OCI-LY3 (cell line): ENCODE measurements around the gene FAM120C.

Experiments used
- H2AFZ ChIP-seq: fragments of 200-600, 300-600 bp; shearing (Covaris generic); 2 replicates; pipeline ENCODE4 v1.6.0; 2014; ENCODE audit warnings: antibody characterized with exemption, low read depth, low read length
- H3K27ac ChIP-seq: fragments of 200-600, 300-600 bp; sonication (generic); 2 replicates; pipeline ENCODE4 v1.5.1; 2014; ENCODE audit warnings: mild to moderate bottlenecking, low read length, moderate library complexity, mixed read lengths
- H3K27me3 ChIP-seq: fragments of 200-600, 300-600 bp; sonication (generic); 2 replicates; pipeline ENCODE4 v1.6.1; 2014; ENCODE audit warnings: low read depth, low read length, mixed read lengths
- H3K36me3 ChIP-seq: fragments of 200-600, 300-600 bp; sonication (generic); replicated peaks from 2 replicates; pipeline ENCODE3; 2014; ENCODE audit warnings: low read depth, low read length, mixed read lengths
- H3K4me1 ChIP-seq: fragments of 300-600, 200-600 bp; sonication (generic); 2 replicates; pipeline ENCODE4 v1.6.1; 2014; ENCODE audit warnings: low read length, mixed read lengths
- H3K4me2 ChIP-seq: fragments of 200-600, 300-600 bp; sonication (generic); 2 replicates; pipeline ENCODE4 v1.6.1; 2014; ENCODE audit warnings: low read length, mixed read lengths
- H3K4me3 ChIP-seq: fragments of 300-600, 200-600 bp; sonication (generic); 2 replicates; pipeline ENCODE4 v1.5.1; 2014; ENCODE audit warnings: antibody characterized with exemption, mild to moderate bottlenecking, low read length, moderate library complexity
- H3K79me2 ChIP-seq: fragments of 300-600, 200-600 bp; shearing (Covaris generic); 2 replicates; pipeline ENCODE4 v1.6.1; 2014; ENCODE audit warnings: mild to moderate bottlenecking, low read length, mixed read lengths
- H3K9ac ChIP-seq: fragments of 300-600, 200-600 bp; shearing (Covaris generic); 2 replicates; pipeline ENCODE4 v1.6.0; 2014; ENCODE audit warnings: mild to moderate bottlenecking, low read length, moderate library complexity
- H3K9me3 ChIP-seq: fragments of 200-600, 300-600 bp; shearing (Covaris generic); 2 replicates; pipeline ENCODE4 v1.6.1; 2014; ENCODE audit warnings: low read length, mixed read lengths; ENCODE audit not compliant: insufficient read depth
- H4K20me1 ChIP-seq: fragments of 200-600, 300-600 bp; sonication (generic); 2 replicates; pipeline ENCODE4 v1.6.1; 2016; ENCODE audit warnings: low read length, mixed read lengths; ENCODE audit not compliant: insufficient read depth
- EZH2phosphoT487 ChIP-seq: fragments of 200-600 bp; shearing (Covaris generic); IDR thresholded peaks from 2 replicates; pipeline ENCODE4 v1.6.1; 2018; ENCODE audit warnings: antibody characterized with exemption, mixed run types, low read depth
- TF ChIP-seq, protein P1 (sequence below): fragments of 200-600, 300-600 bp; sonication (generic); IDR thresholded peaks from 2 replicates; pipeline ENCODE4 v1.5.1; 2014; ENCODE audit warnings: antibody characterized with exemption, low read length, low read depth

The FAM120C gene

DNA sequence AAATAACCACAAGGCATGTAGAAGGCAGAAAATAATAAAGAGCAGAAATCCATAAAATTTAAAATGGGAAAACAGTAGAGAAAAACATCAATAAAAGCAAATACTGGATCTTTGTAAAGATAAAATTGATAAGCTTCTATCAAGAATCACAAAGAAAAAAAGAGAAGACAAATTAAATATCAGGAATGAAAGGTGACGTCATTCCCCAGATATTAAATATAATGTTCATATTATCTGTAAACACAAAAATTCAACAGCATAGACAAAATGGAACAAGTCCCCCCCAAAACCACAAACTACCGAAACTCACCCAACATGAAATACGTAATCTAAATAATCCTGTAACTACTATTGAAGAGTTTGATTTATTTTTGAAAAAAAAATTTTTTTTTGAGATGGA lies 30.5 kb upstream of the FAM120C start:
- no peak for TF ChIP-seq EZH2phosphoT487
- TF ChIP-seq, protein P1, sequence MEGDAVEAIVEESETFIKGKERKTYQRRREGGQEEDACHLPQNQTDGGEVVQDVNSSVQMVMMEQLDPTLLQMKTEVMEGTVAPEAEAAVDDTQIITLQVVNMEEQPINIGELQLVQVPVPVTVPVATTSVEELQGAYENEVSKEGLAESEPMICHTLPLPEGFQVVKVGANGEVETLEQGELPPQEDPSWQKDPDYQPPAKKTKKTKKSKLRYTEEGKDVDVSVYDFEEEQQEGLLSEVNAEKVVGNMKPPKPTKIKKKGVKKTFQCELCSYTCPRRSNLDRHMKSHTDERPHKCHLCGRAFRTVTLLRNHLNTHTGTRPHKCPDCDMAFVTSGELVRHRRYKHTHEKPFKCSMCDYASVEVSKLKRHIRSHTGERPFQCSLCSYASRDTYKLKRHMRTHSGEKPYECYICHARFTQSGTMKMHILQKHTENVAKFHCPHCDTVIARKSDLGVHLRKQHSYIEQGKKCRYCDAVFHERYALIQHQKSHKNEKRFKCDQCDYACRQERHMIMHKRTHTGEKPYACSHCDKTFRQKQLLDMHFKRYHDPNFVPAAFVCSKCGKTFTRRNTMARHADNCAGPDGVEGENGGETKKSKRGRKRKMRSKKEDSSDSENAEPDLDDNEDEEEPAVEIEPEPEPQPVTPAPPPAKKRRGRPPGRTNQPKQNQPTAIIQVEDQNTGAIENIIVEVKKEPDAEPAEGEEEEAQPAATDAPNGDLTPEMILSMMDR = no peak
- Histone ChIP-seq H4K20me1 (no peaks in the 10 kb centered on the region), H3K27ac (no peak overlapping the region), H3K4me2 (no peak overlapping the region), H3K27me3 (no peaks in the 10 kb centered on the region), H3K4me1 (no peaks in the 10 kb centered on the region), H3K4me3 (no peak overlapping the region), H3K36me3 (no peaks in the 10 kb centered on the region), H3K9me3 (no peaks in the 10 kb centered on the region), H2AFZ (no peak overlapping the region), H3K79me2 (no peaks in the 10 kb centered on the region), H3K9ac (no peak overlapping the region)

DNA sequence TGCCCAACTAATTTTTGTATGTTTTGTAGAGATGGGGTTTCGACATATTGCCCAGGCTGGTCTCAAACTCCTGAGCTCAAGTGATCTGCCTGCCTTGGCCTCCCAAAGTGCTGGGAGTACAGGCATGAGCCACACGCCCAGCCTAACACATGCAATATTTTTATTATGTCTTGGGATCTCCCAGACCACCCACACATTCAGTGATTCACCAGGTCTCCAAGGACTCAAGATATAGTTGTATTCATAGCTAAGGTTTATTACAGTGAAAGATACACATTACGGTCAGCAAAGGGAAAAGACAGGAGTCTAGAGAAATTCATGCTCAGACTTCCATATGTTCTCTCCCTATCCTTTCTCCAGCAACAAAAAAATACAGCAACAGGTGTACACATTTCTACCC lies 25.5 kb upstream of the FAM120C start:
- no peak overlapping the region for H2AFZ ChIP-seq
- no peaks in the 10 kb centered on the region for H3K9me3 ChIP-seq
- H3K79me2 ChIP-seq = no peaks in the 10 kb centered on the region
- no peaks in the 10 kb centered on the region for H4K20me1 ChIP-seq
- H3K4me2 ChIP-seq = no peak overlapping the region
- no peak overlapping the region for H3K27ac ChIP-seq
- H3K9ac ChIP-seq = no peak overlapping the region
- TF ChIP-seq, protein P1 = no peak
- TF ChIP-seq EZH2phosphoT487 = no peak
- H3K4me1 ChIP-seq = no peaks in the 10 kb centered on the region
- H3K36me3 ChIP-seq = no peaks in the 10 kb centered on the region
- H3K4me3 ChIP-seq = no peak overlapping the region
- H3K27me3 ChIP-seq = no peaks in the 10 kb centered on the region

DNA sequence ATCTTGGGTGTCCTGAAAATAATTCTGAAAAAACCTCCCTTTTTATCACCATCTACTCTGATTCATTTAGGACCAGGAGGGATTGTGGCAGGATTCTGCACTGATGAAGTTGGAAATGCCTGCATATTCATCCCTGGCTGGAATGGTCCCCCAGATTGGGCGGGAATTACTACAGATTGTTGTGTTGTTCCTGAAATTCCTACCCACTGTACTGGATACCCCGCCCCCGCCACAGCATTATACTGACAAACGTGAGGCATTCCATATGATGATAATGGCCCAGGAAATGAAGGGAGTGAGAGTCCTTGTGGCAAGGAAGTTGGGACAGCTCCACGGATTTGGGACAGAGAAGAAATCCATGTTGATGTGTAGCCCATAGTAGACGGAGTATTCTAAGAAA lies 15.2 kb upstream of the FAM120C start:
- no peaks in the 10 kb centered on the region for H3K36me3 ChIP-seq
- H2AFZ ChIP-seq = no peak overlapping the region
- H3K9me3 ChIP-seq = no peaks in the 10 kb centered on the region
- H3K4me3 ChIP-seq = no peak overlapping the region
- TF ChIP-seq EZH2phosphoT487 = no peak
- TF ChIP-seq, protein P1 = no peak
- no peak overlapping the region for H3K4me2 ChIP-seq
- H3K4me1 ChIP-seq = 0 out of 2 replicates have a peak, but pooled peaks cover 2% of the 10 kb centered on the region
- H3K27me3 ChIP-seq = no peaks in the 10 kb centered on the region; the same call in 1 of the 2 replicates
- H3K79me2 ChIP-seq = no peaks in the 10 kb centered on the region
- no peaks in the 10 kb centered on the region for H4K20me1 ChIP-seq
- no peak overlapping the region for H3K27ac ChIP-seq
- H3K9ac ChIP-seq = no peak overlapping the region

DNA sequence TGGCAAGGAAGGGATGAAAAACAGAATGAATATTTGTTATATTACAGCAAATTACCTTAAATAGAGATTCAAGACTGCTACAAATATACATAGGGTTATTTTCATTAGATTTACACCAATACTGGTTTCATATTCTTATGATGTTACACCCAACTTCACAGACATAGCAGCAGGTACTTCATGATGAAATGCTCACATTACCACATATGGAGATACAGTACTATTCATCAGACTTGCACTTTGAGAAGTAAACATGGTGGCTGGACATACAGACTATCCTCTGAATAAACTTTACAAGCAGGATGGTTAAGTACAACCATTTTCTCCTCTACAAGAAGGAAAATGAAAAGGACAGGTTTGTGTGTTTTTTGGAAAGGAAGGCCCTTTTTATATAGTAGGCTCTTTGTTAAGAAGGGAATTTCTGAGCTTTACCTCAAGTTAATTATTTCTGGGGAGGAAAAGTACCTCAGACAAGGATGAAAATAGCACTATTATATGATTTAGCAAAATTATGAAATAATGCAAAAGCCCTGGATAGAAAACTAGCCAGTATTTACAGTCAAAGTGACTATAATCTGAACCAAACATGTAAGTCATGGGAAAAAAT lies 12.0 kb upstream of the FAM120C start:
- no peaks in the 10 kb centered on the region for H3K36me3 ChIP-seq
- H2AFZ ChIP-seq = no peak overlapping the region
- no peaks in the 10 kb centered on the region for H4K20me1 ChIP-seq
- no peak overlapping the region for H3K4me3 ChIP-seq
- no peaks in the 10 kb centered on the region; the same call in 1 of the 2 replicates for H3K27me3 ChIP-seq
- 0 out of 2 replicates have a peak, but pooled peaks cover 2% of the 10 kb centered on the region for H3K4me1 ChIP-seq
- H3K9me3 ChIP-seq = no peaks in the 10 kb centered on the region
- no peaks in the 10 kb centered on the region for H3K79me2 ChIP-seq
- H3K9ac ChIP-seq = no peak overlapping the region
- H3K4me2 ChIP-seq = no peak overlapping the region
- H3K27ac ChIP-seq = no peak overlapping the region
- no peak for TF ChIP-seq EZH2phosphoT487
- TF ChIP-seq, protein P1 = no peak
